Measurements from ENCODE around the gene C1orf159. TPM values are rescaled to one million over a fixed set of nuclear protein-coding genes. Genes with fewer than 3 reads are reported as not detected.

Gene C1orf159
- total and polyA plus RNA-seq, 9 of the 15 experiments (the other 6 are each of a cell fraction or from before 2014, with no cell fraction given): 0.28 to 54.9 (median 10.6) TPM

DNA sequence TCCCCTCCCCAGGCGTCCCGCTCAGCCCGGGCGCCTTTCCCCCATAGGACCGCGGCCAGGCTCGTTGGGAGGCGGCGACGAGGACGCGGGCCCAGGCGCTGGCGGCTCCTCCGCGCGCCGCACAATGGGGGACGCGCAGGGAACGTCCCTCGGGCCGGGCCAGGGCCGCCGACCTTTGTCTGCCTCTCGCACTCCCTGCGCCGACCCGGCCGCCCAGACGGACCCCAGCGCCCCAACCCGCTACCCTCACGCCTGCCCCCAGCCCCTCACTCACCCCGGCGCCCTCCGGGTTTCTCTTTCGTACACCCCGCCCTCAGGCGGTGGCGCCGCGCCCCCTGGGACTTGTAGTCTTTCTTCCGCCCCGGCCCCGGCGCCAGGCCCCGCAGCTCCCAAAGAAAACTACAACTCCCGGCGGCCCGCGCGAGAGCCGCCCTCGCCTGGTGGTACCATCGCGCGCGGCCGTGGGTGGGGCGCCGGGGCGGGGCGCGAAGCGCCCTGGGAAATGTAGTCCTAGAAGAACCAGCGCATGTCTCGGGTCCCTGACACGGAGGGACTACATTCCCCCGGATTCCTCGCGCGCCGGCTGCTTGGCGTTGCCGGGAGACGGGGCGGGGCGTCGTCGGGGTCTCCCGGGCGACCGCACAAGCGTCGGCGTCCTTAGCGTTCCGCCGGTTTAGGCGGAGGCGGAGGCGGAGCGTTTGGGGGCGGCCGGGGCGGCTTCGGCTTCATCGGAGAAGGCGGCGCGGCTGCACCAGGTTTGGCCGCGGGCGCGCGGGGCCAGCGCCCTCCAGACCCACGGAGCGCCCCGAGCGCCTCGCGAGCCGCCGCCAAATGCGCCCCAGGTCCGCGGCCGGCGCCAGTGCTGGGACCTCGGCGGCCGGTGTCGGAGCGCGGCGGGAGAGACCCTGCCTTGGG is at the start of gene C1orf159 (continued):
- TF ChIP-seq SMAD2 (IDR thresholded peaks at IDR 0.05; ENCODE audit: low read depth, low read length) (no peak; the same call in 1 of the 2 replicates), RHOXF2B (CRISPR knock-in tag; conservative IDR thresholded peaks at IDR 0.05) (no peak), NCOA1 (IDR thresholded peaks at IDR 0.05; ENCODE audit: low read depth) (no peak), ZNF121 (CRISPR knock-in tag; conservative IDR thresholded peaks at IDR 0.05) (no peak), ZNF311 (CRISPR knock-in tag; IDR thresholded peaks at IDR 0.05) (peak; percentile 83), ZFPM2 (CRISPR knock-in tag; IDR thresholded peaks at IDR 0.05) (0 out of 2 replicates have a peak, but pooled peaks have one; percentile 42), ARID1B (IDR thresholded peaks at IDR 0.05) (no peak), ZNF140 (CRISPR knock-in tag; IDR thresholded peaks at IDR 0.05) (no peak), SNRNP70 (optimal IDR thresholded peaks at IDR 0.05; ENCODE audit: low read depth, low read length) (no peak), FOXK2 (conservative IDR thresholded peaks at IDR 0.05 in 1 of 2, IDR thresholded peaks at IDR 0.05 in 1 of 2; ENCODE audit: low read depth in 2 of 2) (peak in 1 of 2 experiments; percentile 60; a peak in 2 of 4 replicates), PTTG1 (tag; IDR thresholded peaks at IDR 0.05; ENCODE audit: low read depth) (no peak), GTF2F1 (IDR thresholded peaks at IDR 0.05; ENCODE audit: low read depth, low read length) (no peak), LARP7 (IDR thresholded peaks at IDR 0.05) (no peak), SMAD3 (CRISPR knock-in tag; conservative IDR thresholded peaks at IDR 0.05) (peak; percentile 93), POLR2A (conservative IDR thresholded peaks at IDR 0.05) (peak; percentile 68), ZNF696 (CRISPR knock-in tag; conservative IDR thresholded peaks at IDR 0.05) (no peak), TSC22D4 (tag; IDR thresholded peaks at IDR 0.05) (no peak), ZZZ3 (IDR thresholded peaks at IDR 0.05) (no peak), HDAC8 (tag; IDR thresholded peaks at IDR 0.05) (0 out of 2 replicates have a peak, but pooled peaks have one; percentile 13), KAT2B (IDR thresholded peaks at IDR 0.05; ENCODE audit: low read depth, low read length) (no peak), COPS2 (conservative IDR thresholded peaks at IDR 0.05) (no peak), ZFX (CRISPR knock-in tag; IDR thresholded peaks at IDR 0.05) (peak; percentile 56)
- TF ChIP-seq, protein P1, sequence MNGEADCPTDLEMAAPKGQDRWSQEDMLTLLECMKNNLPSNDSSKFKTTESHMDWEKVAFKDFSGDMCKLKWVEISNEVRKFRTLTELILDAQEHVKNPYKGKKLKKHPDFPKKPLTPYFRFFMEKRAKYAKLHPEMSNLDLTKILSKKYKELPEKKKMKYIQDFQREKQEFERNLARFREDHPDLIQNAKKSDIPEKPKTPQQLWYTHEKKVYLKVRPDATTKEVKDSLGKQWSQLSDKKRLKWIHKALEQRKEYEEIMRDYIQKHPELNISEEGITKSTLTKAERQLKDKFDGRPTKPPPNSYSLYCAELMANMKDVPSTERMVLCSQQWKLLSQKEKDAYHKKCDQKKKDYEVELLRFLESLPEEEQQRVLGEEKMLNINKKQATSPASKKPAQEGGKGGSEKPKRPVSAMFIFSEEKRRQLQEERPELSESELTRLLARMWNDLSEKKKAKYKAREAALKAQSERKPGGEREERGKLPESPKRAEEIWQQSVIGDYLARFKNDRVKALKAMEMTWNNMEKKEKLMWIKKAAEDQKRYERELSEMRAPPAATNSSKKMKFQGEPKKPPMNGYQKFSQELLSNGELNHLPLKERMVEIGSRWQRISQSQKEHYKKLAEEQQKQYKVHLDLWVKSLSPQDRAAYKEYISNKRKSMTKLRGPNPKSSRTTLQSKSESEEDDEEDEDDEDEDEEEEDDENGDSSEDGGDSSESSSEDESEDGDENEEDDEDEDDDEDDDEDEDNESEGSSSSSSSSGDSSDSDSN (IDR thresholded peaks at IDR 0.05; ENCODE audit: borderline replicate concordance in 1 of 2, low read depth in 2 of 2, low read length in 2 of 2): peak in 1 of 2 experiments; percentile 74; a peak in 1 of 4 replicates
- TF ChIP-seq, protein P2, sequence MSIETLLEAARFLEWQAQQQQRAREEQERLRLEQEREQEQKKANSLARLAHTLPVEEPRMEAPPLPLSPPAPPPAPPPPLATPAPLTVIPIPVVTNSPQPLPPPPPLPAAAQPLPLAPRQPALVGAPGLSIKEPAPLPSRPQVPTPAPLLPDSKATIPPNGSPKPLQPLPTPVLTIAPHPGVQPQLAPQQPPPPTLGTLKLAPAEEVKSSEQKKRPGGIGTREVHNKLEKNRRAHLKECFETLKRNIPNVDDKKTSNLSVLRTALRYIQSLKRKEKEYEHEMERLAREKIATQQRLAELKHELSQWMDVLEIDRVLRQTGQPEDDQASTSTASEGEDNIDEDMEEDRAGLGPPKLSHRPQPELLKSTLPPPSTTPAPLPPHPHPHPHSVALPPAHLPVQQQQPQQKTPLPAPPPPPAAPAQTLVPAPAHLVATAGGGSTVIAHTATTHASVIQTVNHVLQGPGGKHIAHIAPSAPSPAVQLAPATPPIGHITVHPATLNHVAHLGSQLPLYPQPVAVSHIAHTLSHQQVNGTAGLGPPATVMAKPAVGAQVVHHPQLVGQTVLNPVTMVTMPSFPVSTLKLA (conservative IDR thresholded peaks at IDR 0.05): peak; percentile 96 to 97
- TF ChIP-seq, protein P3, sequence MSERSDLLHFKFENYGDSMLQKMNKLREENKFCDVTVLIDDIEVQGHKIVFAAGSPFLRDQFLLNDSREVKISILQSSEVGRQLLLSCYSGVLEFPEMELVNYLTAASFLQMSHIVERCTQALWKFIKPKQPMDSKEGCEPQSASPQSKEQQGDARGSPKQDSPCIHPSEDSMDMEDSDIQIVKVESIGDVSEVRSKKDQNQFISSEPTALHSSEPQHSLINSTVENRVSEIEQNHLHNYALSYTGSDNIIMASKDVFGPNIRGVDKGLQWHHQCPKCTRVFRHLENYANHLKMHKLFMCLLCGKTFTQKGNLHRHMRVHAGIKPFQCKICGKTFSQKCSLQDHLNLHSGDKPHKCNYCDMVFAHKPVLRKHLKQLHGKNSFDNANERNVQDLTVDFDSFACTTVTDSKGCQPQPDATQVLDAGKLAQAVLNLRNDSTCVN (CRISPR knock-in tag; IDR thresholded peaks at IDR 0.05): 0 out of 2 replicates have a peak, but pooled peaks have one; percentile 25
